GM18505 (cell line): ENCODE data around the gene ZNF827.

ENCODE experiments used
- ATAC-seq: cut with Tn5 transposase; IDR thresholded peaks from one replicate; pipeline ENCODE4 v1.9.1; 2021; ENCODE audit not compliant: unreplicated experiment
- POLR2A ChIP-seq: IDR thresholded peaks from 4 replicates; pipeline ENCODE4 v1.6.1; 2011; ENCODE audit warnings: borderline replicate concordance; ENCODE audit not compliant: insufficient read depth, insufficient read length; ENCODE audit errors: extremely low read depth

ZNF827 gene

GRCh38 chr4:145763399-145763798 lies 175.2 kb downstream of the ZNF827 start:
- no peak for ATAC-seq
- no peak for TF ChIP-seq POLR2A

GRCh38 chr4:145762719-145763118 lies 175.9 kb downstream of the ZNF827 start:
- no peak for ATAC-seq

GRCh38 chr4:145760961-145761929 lies 177.4 kb downstream of the ZNF827 start:
- no peak for ATAC-seq

More at GRCh38 chr4:145762719-145763118, 175.9 kb downstream of the ZNF827 start:
- TF ChIP-seq POLR2A: no peak

GRCh38 chr4:145760176-145760575 lies 178.4 kb downstream of the ZNF827 start:
- ATAC-seq: no peak
- no peak for TF ChIP-seq POLR2A

More at GRCh38 chr4:145760961-145761929, 177.4 kb downstream of the ZNF827 start:
- no peak for TF ChIP-seq POLR2A

GRCh38 chr4:145757188-145757587 lies 181.4 kb downstream of the ZNF827 start:
- no peak for ATAC-seq
- TF ChIP-seq POLR2A: no peak

- TF ChIP-seq POLR2A: no peak
- no peak for ATAC-seq
Observed at GRCh38 chr4:145756244-145756643, 182.4 kb downstream of the ZNF827 start.

- ATAC-seq: no peak
- TF ChIP-seq POLR2A: no peak
Observed at GRCh38 chr4:145755802-145756201, 182.8 kb downstream of the ZNF827 start.

GRCh38 chr4:145743641-145744040 lies 195.0 kb downstream of the ZNF827 start:
- TF ChIP-seq POLR2A: no peak
- no peak for ATAC-seq

- no peak for TF ChIP-seq POLR2A
- ATAC-seq: no peak
Observed at GRCh38 chr4:145740806-145741205, 197.8 kb downstream of the ZNF827 start.

GRCh38 chr4:145739845-145740244 lies 198.8 kb downstream of the ZNF827 start:
- no peak for TF ChIP-seq POLR2A
- no peak for ATAC-seq

GRCh38 chr4:145736241-145736831 lies 202.3 kb downstream of the ZNF827 start:
- TF ChIP-seq POLR2A: no peak
- no peak for ATAC-seq

GRCh38 chr4:145735827-145736226 lies 202.8 kb downstream of the ZNF827 start:
- no peak for ATAC-seq
- TF ChIP-seq POLR2A: no peak

- TF ChIP-seq POLR2A: no peak
- ATAC-seq: no peak
Observed at GRCh38 chr4:145735347-145735675, 203.3 kb downstream of the ZNF827 start.

GRCh38 chr4:145734576-145735346 lies 203.9 kb downstream of the ZNF827 start:
- no peak for TF ChIP-seq POLR2A
- ATAC-seq: peak; percentile 33

- ATAC-seq: no peak
- no peak for TF ChIP-seq POLR2A
Observed at GRCh38 chr4:145734031-145734430, 204.6 kb downstream of the ZNF827 start.
